ENCODE measurements around the gene EYA2.

Gene EYA2

GRCh38 chr20:47223896-47224295 lies 329.3 kb downstream of the EYA2 start:
- DNase-seq (ENCODE audit: low read depth, low spot score): no peak

GRCh38 chr20:47224300-47224791 lies 329.7 kb downstream of the EYA2 start:
- no peak for DNase-seq (ENCODE audit: low read depth, low spot score)

- DNase-seq (ENCODE audit: low read depth, low spot score): no peak
Observed at GRCh38 chr20:47224857-47225256, 330.2 kb downstream of the EYA2 start.

- no peak for DNase-seq (ENCODE audit: low read depth, low spot score)
Observed at GRCh38 chr20:47225458-47225857, 330.8 kb downstream of the EYA2 start.

GRCh38 chr20:47227119-47227518 lies 332.5 kb downstream of the EYA2 start:
- DNase-seq (ENCODE audit: low read depth, low spot score): no peak

- no peak for DNase-seq (ENCODE audit: low read depth, low spot score)
Observed at GRCh38 chr20:47227576-47227975, 332.9 kb downstream of the EYA2 start.

GRCh38 chr20:47228654-47229053 lies 334.0 kb downstream of the EYA2 start:
- no peak for DNase-seq (ENCODE audit: low read depth, low spot score)

- DNase-seq (ENCODE audit: low read depth, low spot score): no peak
Observed at GRCh38 chr20:47230811-47231256, 336.2 kb downstream of the EYA2 start.

- no peak for DNase-seq (ENCODE audit: low read depth, low spot score)
Observed at GRCh38 chr20:47231382-47232039, 336.9 kb downstream of the EYA2 start.

GRCh38 chr20:47232518-47232917 lies 337.9 kb downstream of the EYA2 start:
- no peak for DNase-seq (ENCODE audit: low read depth, low spot score)

GRCh38 chr20:47233333-47234188 lies 338.9 kb downstream of the EYA2 start:
- no peak for DNase-seq (ENCODE audit: low read depth, low spot score)

- no peak for DNase-seq (ENCODE audit: low read depth, low spot score)
Observed at GRCh38 chr20:47235111-47235510, 340.5 kb downstream of the EYA2 start.

- DNase-seq (ENCODE audit: low read depth, low spot score): no peak
Observed at GRCh38 chr20:47235853-47236638, 341.4 kb downstream of the EYA2 start.

GRCh38 chr20:47236639-47236900 lies 341.9 kb downstream of the EYA2 start:
- DNase-seq (ENCODE audit: low read depth, low spot score): no peak

GRCh38 chr20:47237715-47238114 lies 343.1 kb downstream of the EYA2 start:
- no peak for DNase-seq (ENCODE audit: low read depth, low spot score)

Measured in iPS DF 19.7 (cell line).